Measurements from ENCODE around the gene APH1B. TPM values are rescaled to one million over a fixed set of nuclear protein-coding genes. Genes with fewer than 3 reads are reported as not detected.

The APH1B gene
- total and polyA plus RNA-seq, 2 of the 4 experiments (the other 2 are of a cell fraction): 7.0 to 7.7 TPM

GRCh38 chr15:63308947-63309346 is 31.5 kb downstream of the APH1B start:
- H4K5ac ChIP-seq (ENCODE audit: low read depth, low read length): no peak overlapping the region
- no peak overlapping the region for H3K56ac ChIP-seq (ENCODE audit: extremely low read depth, insufficient read depth, low read length)
- H3K18ac ChIP-seq (ENCODE audit: low read depth, low read length): no peak overlapping the region
- no peaks in the 10 kb centered on the region for H3K9me3 ChIP-seq (ENCODE audit: control insufficient read depth, insufficient read depth, low read length)
- H2BK20ac ChIP-seq (ENCODE audit: low read depth, low read length): no peak overlapping the region
- H3K4ac ChIP-seq (ENCODE audit: low read depth, low read length): no peak overlapping the region
- no peaks in the 10 kb centered on the region for H3K79me1 ChIP-seq (ENCODE audit: low read depth in 1 of 2, low read length in 2 of 2)
- no peak overlapping the region for H4K8ac ChIP-seq (ENCODE audit: low read depth in 2 of 2, low read length in 2 of 2)
- H3K4me3 ChIP-seq (ENCODE audit: insufficient read depth, low read depth, low read length): no peak overlapping the region
- CTCF ChIA-PET: no interaction called here
- TF ChIP-seq CEBPB (IDR thresholded peaks at IDR 0.05; ENCODE audit: low read depth, low read length) (no peak), POLR2A (IDR thresholded peaks at IDR 0.05; ENCODE audit: low read depth, low read length) (no peak), MAZ (IDR thresholded peaks at IDR 0.05; ENCODE audit: borderline replicate concordance, low read depth, low read length) (no peak), RCOR1 (IDR thresholded peaks at IDR 0.05; ENCODE audit: insufficient replicate concordance, low read length) (no peak), RAD21 (IDR thresholded peaks at IDR 0.05; ENCODE audit: low read length) (no peak), CHD1 (IDR thresholded peaks at IDR 0.05; ENCODE audit: low read depth, low read length) (no peak), MXI1 (IDR thresholded peaks at IDR 0.05; ENCODE audit: borderline replicate concordance, low read depth, low read length) (no peak), BHLHE40 (IDR thresholded peaks at IDR 0.05; ENCODE audit: low read depth, low read length) (no peak), CTCF (conservative IDR thresholded peaks at IDR 0.05; ENCODE audit: low read depth, low read length) (no peak), FOS (IDR thresholded peaks at IDR 0.05; ENCODE audit: low read depth, low read length) (no peak), ELK1 (IDR thresholded peaks at IDR 0.05; ENCODE audit: borderline replicate concordance, low read depth, low read length) (no peak), NFE2L2 (IDR thresholded peaks at IDR 0.05; ENCODE audit: low read depth, low read length) (no peak), USF2 (IDR thresholded peaks at IDR 0.05; ENCODE audit: low read depth, low read length) (no peak)
- no peak overlapping the region for H3K27ac ChIP-seq (ENCODE audit: insufficient read depth, low read length)
- intact Hi-C loops (cut with micrococcal nuclease) (no loop called here), in situ Hi-C loops (cut with MboI; ENCODE audit: low sequenced_read_pairs) (no loop called here), dilution Hi-C loops (cut with HindIII; ENCODE audit: low sequenced_read_pairs, unreplicated experiment) (no loop called here)
- H3K9ac ChIP-seq (ENCODE audit: low read depth, low read length): no peak overlapping the region
- H3K14ac ChIP-seq (replicated peaks; ENCODE audit: low read depth, low read length): no peak overlapping the region
- H3K4me2 ChIP-seq (ENCODE audit: low read depth, low read length): no peak overlapping the region
- no peaks in the 10 kb centered on the region for H3K4me1 ChIP-seq (ENCODE audit: control insufficient read depth, insufficient read depth, low read length)
- no peak overlapping the region for H2AFZ ChIP-seq (replicated peaks; ENCODE audit: low read length, poor library complexity)
- H3K9me1 ChIP-seq (ENCODE audit: insufficient read depth, low read length): no peaks in the 10 kb centered on the region
- peaks cover 12% of the 10 kb centered on the region for H3K36me3 ChIP-seq (ENCODE audit: control insufficient read depth, insufficient read depth, low read length)
- no TSS peak for BruUV-seq (replicated peaks)
- no peak overlapping the region for H2BK15ac ChIP-seq (ENCODE audit: low read depth, low read length)
- H4K91ac ChIP-seq (ENCODE audit: insufficient read depth, low read depth, low read length): no peak overlapping the region
- no peak overlapping the region for H3K23ac ChIP-seq (ENCODE audit: low read depth, low read length)
- no peaks in the 10 kb centered on the region for H4K20me1 ChIP-seq (ENCODE audit: insufficient read depth, low read length)
- H2BK120ac ChIP-seq (ENCODE audit: low read depth, low read length): no peak overlapping the region
- H2BK5ac ChIP-seq (ENCODE audit: low read depth, low read length, poor library complexity, severe bottlenecking): no peak overlapping the region
- no peak for ATAC-seq (ENCODE audit: low read depth)
- H3K27me3 ChIP-seq (ENCODE audit: control insufficient read depth, insufficient read depth, low read length): no peaks in the 10 kb centered on the region
- no CpG with 5 or more reads among the region's 2 CpGs for WGBS, 2 experiments (ENCODE audit: extremely low coverage in 2 of 2, insufficient read length in 1 of 2)
- DNase-seq: no peak
- POLR2A ChIA-PET (ENCODE audit: unreplicated experiment): no interaction called here
- H2AK9ac ChIP-seq (replicated peaks; ENCODE audit: low read depth, low read length, poor library complexity): no peak overlapping the region
- H2AK5ac ChIP-seq (ENCODE audit: low read depth, low read length): no peak overlapping the region

All from IMR-90 (cell line).